GM19099 (cell line): ENCODE results near the gene RRAD.

Experiments
- POLR2A ChIP-seq: IDR thresholded peaks from 3 replicates; pipeline ENCODE4 v1.6.1; 2011; ENCODE audit warnings: low read depth; ENCODE audit not compliant: insufficient read length; ENCODE audit errors: extremely low read depth

The RRAD gene

DNA sequence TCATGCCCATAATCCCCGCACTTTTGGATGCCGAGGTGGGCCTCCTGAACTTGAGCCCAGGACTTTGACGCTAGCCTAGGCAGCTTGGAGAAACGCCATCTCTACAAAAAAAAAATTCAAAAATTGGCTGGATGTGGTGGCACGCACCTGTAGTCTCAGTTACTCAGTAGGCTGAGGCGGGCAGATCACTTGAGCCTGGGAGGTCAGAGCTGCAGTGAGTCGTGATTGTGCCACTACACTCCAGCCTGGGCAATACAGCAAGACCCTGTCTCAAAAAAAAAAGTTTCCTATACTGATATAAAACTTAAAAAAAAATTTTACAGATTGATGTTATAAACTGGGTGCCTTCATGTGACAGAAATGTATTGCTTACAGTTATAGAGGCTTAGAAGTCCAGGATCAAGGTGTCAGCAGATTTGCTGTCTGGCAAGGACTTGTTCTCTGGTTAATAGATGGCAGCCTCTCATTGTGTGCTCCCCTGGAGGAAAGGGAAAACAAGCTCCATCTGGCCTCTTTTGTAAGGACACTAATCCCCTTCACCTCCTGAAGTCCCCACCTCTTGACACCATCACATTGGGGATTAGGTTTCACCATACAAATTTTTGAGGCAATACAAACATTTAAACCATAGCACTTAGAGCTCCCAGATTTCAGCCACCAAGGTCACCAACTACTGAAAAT is 27.2 kb upstream of the RRAD start:
- no peak for TF ChIP-seq POLR2A

DNA sequence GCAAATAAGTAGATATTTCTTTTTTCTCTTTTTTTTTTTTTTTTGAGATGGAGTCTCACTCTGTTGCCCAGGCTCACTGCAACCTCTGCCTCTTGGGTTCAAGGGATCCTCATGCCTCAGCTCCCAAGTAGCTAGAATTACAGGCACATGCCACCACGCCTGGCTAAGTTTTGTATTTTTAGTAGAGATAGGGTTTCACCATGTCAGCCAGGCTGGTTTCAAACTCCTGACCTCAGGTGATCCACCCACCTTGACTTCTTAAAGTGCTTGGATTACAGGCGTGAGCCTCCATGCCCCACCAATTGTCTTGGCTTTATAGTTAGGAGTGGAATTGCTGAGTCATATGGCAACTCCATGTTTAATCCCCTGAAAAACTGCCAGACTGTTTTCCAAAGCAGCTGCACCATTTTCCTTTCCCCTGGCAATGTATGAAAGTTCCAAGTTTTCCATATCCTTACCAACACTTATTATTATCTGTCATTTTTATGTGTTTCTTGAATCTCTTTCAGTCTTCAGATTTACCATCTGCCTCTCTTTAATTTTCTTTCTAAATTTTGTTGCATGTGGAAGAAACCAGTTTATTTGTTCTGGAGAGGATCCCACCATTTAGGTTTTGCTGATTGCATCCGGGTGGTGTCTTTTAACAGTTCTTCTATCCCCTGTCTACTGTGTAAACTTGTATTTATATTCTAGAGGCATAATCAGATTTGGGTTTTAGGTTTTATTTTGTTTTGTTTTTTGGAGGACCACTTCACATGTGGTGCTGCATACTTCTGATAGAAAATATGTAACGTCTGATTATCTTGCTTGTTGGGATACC is 25.8 kb upstream of the RRAD start:
- TF ChIP-seq POLR2A, result no peak

DNA sequence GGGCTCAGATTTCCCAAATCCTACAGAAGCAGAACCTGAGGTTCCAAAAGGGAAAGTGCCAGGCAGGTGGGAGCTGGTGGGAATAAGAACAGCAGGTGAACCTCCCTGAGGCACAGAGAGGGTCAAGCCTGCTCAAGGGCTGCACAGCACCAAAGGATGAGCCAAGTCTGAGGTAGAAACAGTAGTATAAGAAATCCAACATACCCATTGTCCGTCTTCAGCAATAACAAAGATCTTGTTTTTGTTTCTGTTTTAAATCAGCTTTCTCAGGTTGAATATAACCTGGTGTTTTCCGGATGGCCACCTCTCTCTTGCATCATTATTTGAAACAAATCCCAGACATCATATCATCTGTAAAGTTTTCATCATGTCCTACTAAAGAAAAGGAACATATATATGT is 25.1 kb upstream of the RRAD start:
- no peak for TF ChIP-seq POLR2A

DNA sequence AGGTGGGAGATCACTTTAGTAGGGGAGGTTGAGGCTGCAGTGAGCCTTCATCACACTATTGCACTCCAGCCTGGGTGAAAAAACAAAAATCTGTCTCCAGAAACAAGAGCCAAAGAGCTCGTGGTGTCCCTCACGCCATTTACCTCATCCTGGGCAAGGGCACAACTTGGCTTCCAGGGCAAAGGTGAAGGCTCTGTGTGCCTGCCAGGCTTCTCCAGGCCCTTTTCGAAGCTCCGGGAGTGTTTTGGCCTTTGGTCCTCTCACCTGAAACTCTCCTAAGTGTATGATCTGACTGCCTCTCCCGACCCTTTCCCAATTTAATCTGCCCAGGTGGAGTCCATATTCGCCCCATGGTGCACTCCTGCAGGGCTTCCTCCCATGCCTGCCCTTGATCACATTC is 24.1 kb upstream of the RRAD start:
- no peak for TF ChIP-seq POLR2A

DNA sequence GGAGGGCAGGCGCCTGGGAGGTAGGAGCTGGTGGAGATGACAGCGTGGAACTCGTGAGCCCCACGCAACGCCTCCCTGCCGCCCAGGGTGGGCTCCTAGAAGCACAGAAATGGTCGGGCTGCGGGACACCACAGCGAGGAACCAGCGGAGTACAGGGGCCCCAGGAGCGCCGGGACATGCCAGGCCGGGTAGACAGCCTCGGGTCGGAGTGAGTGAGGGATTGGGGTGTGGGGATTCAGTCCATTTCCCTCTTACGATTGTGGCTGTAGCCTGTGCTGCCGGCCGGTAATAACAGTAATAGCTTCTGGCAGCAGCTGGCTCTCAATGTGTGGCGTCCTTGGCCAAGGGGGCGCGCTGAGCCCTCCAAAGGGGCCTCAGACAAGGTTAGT is 23.5 kb upstream of the RRAD start:
- no peak for TF ChIP-seq POLR2A

DNA sequence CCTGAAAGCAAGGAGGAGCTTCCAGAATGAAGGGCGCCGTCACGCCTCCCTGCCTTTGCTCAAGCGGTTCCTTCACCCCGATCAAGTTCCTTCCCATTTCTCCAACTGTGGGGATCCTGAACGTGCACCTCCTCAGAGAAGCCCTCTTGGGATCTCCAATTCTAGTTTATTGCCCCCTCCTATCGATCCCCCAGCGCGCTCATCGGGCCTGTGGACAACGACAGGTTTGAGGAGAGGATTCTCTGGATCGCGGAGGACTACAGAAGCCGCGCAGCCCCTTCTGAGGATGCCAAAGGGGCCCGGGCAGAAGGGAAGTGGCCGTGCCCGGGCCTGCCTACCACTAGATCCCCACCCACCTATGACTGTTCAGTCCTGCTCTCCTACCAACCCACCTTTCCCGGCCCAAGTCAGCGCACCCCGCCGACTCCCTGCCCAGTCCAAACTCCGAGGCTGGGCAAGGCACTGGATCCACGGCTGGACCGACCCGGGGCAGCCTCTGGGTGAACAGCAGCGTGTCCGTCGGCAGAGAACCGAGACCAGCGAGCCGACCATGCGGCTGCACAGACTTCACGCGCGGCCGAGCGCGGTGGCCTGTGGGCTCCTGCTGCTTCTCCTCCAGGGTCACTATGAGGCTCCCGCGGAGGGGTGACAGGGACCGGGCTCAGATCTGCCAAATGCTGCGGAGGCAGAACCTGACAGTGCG is 22.9 kb upstream of the RRAD start:
- TF ChIP-seq POLR2A, result no peak

DNA sequence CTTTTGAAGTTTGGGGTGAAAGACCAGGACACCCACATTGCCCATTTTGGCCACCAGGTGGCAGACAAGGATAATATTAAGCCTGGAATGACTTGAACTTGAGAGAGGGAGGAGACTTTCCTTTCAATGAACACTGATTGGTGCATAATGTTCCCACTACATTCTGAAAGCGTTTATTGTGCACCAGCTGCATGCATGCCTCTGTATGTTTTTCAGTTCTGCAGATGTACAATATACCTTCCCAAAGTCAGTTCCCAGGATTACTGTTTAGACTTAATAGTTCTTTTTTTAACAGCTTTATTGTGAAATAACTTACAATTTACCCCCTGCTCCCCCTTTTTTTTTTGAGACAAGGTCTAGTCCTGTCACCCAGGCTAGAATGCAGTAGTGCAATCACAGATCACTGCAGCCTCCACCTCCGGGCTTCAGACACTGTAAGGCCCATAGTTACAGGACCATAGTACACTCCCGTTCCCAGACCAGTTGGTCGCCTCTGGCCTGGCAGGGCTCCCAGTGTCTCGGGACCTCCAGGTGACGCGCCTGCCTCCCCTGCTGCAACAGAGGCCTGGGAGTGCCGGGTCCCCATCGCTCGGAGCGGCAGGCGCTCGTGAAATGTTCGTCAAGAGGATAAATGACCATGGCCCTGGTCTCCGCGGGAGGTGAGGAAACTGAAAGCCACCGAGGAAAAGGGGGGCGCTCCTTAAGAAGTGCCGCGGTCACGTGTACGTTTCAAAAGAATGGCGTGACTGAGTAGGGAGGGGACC is 22.1 kb upstream of the RRAD start:
- TF ChIP-seq POLR2A, result no peak

DNA sequence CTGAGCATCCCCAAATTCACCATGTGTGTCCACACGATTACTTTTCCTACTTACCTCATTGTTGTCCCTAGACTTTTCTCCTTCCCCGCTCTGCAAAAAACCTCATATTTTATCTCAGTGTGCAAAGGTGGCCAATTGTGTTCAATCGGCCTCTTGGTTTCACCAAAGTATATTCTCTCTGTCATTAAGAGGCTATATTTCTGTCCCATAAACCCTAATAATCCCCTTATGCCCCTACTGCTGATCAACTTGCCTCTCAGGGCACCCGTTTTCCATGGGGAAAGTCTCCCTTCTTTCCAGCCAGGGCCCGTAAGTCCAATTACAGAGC is 21.6 kb upstream of the RRAD start:
- TF ChIP-seq POLR2A, result no peak

DNA sequence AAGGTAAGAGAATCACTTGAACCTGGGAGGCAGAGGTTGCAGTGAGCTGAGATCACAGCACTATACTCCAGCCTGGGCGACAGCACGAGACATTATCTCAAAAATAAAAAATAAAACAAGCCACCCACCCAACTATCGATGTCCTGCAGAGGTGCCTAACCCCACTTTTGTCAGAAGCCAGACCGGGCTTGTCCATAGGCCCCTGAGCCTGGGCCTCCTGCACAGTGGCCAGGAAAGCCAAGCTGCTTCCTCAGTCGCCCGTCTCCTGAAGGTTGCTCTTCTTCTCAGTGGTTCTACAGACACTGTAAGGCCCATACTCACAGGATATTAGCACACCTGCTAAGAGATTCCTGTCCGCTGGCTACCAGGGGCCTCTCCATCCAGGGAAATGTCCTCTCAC is 21.2 kb upstream of the RRAD start:
- TF ChIP-seq POLR2A, result no peak

DNA sequence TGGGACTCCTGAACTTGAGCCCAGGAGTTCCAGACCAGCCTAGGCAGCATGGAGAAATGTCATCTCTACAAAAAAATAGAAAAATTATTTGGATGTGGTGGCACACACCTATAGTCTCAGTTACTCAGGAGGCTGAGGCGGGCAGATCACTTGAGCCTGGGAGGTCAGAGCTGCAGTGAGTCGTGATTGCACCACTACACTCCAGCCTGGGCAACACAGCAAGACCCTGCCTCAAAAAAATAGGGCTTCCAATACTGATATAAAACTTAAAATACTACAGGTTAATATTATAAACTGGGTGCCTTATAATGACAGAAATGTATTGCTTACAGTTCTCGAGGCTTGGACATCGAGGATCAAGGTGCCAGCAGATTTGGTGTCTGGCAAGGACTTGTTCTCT is 20.6 kb upstream of the RRAD start:
- no peak for TF ChIP-seq POLR2A

DNA sequence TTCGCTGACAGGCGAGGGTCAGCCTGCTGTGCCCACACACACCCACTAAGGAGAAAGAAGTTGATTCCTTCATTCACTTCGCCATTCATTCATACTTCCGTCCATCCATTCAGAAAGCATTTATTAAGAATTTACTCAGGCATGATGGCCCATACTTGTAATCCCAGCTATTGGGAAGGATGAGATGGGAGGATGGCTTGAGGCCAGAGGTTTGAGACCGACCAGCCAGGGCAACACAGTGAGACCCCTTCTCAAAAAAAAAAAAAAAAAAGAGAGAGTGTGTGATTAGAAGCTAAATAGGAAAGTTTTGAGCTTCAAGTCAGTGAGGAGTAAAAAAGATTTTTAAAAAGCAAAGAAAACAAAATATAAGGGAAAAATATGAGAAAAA is 18.7 kb upstream of the RRAD start:
- TF ChIP-seq POLR2A, result no peak

DNA sequence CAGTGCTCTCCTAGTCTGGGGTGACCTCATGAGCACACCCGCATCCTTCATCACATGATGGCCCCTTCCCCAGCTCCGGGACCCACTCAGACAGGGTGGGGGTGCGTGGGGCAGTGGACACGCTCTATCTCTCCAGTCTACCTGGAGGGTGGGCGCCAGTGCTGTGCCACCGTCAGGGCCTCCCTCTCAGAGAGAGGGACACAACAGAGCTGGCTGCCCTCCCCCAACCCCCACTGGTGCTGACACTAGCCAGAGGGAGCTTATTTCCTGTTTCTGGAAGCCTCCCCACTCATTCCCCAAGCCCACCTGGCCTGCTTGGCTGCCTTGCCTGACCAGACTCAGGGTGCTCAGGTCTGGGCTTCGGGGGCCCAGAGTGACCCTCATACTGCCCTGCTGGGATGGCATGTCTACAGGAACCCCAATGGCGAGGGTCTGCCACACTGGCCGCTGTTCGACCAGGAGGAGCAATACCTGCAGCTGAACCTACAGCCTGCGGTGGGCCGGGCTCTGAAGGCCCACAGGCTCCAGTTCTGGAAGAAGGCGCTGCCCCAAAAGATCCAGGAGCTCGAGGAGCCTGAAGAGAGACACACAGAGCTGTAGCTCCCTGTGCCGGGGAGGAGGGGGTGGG is 18.2 kb upstream of the RRAD start:
- no peak for TF ChIP-seq POLR2A

DNA sequence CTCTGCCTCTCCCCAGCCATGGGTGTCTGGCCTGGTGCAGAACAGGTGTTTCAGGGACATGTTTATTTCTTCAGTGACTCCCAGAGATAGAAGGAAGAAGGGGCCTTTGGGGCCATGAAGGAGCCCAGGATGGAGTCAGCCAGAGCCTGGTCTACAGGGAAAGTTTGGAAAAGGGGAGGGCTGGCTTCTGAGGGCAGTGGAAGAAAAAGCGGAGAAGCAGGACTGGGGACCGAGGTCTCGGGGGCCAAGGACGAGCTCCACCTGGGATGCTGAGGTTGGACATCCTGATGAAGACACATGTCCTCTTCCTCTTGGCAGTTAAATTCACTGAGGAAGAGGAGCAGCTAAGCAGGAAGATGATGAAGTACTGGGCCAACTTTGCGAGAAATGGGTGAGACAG is 17.6 kb upstream of the RRAD start:
- no peak for TF ChIP-seq POLR2A

DNA sequence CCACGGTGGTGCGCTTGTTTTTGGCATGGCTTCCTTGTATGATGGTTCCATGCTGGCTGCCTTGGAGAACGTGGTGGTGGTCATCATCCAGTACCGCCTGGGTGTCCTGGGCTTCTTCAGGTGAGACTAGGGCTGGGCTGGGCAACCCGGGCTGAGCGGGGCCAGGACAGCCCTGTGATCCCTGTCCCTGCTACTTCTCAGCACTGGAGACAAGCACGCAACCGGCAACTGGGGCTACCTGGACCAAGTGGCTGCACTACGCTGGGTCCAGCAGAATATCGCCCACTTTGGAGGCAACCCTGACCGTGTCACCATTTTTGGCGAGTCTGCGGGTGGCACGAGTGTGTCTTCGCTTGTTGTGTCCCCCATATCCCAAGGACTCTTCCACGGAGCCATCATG is 14.9 kb upstream of the RRAD start:
- no peak for TF ChIP-seq POLR2A

DNA sequence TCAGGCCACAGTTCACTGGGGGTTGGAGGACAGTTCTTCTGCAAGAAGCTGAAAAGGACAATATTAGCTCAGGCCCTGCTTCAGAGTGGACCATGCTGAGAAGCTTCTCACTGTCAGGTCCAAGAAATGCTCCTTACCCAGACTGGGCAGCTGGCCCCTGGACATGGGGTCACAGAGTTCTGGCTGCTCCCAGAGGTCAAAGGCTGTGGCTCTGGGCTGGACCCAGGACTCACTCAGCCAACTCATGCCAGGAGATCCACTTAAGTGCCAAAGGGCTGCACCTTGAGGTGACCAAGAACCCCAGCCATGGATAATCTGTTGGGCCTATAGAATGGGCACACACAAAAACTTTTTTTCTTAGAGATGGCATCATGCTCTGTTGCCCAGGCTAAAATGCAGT is 14.0 kb upstream of the RRAD start:
- no peak for TF ChIP-seq POLR2A
